Liver (tissue), 9 donors: Measurements from ENCODE around the gene NOS1AP. TPM values are rescaled to one million over a fixed set of nuclear protein-coding genes. Genes with fewer than 3 reads are reported as not detected.
A peak's percentile ranks its signal among the peaks of the same experiment; 100 is the strongest.

Experiments
- DNase-seq: peaks from one replicate; pipeline ENCODE4 v3.0.0-alpha.2; 2017; ENCODE audit warnings: low spot score
- H3K27ac ChIP-seq, 2 donors: one replicate each; pipeline ENCODE4 v1.7.0; 2013; ENCODE audit warnings: inconsistent platforms in 2 of 2, low read length in 2 of 2, control low read depth in 1 of 2, low read depth in 1 of 2, mild to moderate bottlenecking in 1 of 2
- H3K27me3 ChIP-seq, 4 donors: one replicate each; pipeline versions ENCODE4 v1.6.1 to v1.7.0; 2013; ENCODE audit warnings: low read length in 3 of 4, inconsistent platforms in 1 of 4, mild to moderate bottlenecking in 1 of 4, moderate library complexity in 1 of 4; ENCODE audit not compliant: control insufficient read depth in 4 of 4, insufficient read depth in 4 of 4
- H3K36me3 ChIP-seq, 4 donors: one replicate each; pipeline versions ENCODE4 v1.6.1 to v1.7.0; 2013; ENCODE audit warnings: low read length in 3 of 4, mild to moderate bottlenecking in 3 of 4, low read depth in 1 of 4, moderate library complexity in 1 of 4; ENCODE audit not compliant: control insufficient read depth in 4 of 4, insufficient read depth in 3 of 4
- H3K4me1 ChIP-seq, 4 donors: one replicate each; pipeline versions ENCODE4 v1.6.1 to v1.7.0; 2013; ENCODE audit warnings: low read length in 3 of 4, mild to moderate bottlenecking in 3 of 4, moderate library complexity in 1 of 4; ENCODE audit not compliant: control insufficient read depth in 4 of 4, insufficient read depth in 4 of 4
- H3K4me3 ChIP-seq, 3 donors: one replicate each; pipeline versions ENCODE4 v1.6.1 to v1.7.0; 2013; ENCODE audit warnings: low read length in 3 of 3, control low read depth in 1 of 3, low read depth in 1 of 3, mild to moderate bottlenecking in 1 of 3
- H3K9ac ChIP-seq, 2 donors: one replicate each; pipeline ENCODE4 v1.7.0; 2013; ENCODE audit warnings: low read length in 2 of 2, mild to moderate bottlenecking in 2 of 2, moderate library complexity in 2 of 2, control low read depth in 1 of 2, low read depth in 1 of 2
- H3K9me3 ChIP-seq, 4 donors: one replicate each; pipeline versions ENCODE4 v1.6.1 to v1.7.0; 2013; ENCODE audit warnings: low read length in 3 of 4; ENCODE audit not compliant: control insufficient read depth in 4 of 4
- ATF3 ChIP-seq: IDR thresholded peaks from 2 replicates; pipeline ENCODE4 v1.6.1; 2016; ENCODE audit warnings: antibody characterized with exemption
- EGR1 ChIP-seq, 2 donors: IDR thresholded peaks; 2 replicates each; pipeline ENCODE4 v1.6.1; 2016 to 2018; ENCODE audit warnings: antibody characterized with exemption in 2 of 2, low read depth in 2 of 2
- FOXA1 ChIP-seq: IDR thresholded peaks from 2 replicates; pipeline ENCODE4 v1.6.1; 2016; ENCODE audit warnings: antibody characterized with exemption
- FOXA2 ChIP-seq: IDR thresholded peaks from 2 replicates; pipeline ENCODE4 v1.6.1; 2016; ENCODE audit warnings: antibody characterized with exemption
- GABPA ChIP-seq, 2 donors: IDR thresholded peaks in 1 of 2; conservative IDR thresholded peaks in 1 of 2; 2 replicates each; pipeline ENCODE4 v1.6.1; 2016; ENCODE audit warnings: antibody characterized with exemption in 2 of 2, mild to moderate bottlenecking in 1 of 2, moderate library complexity in 1 of 2
- HNF4A ChIP-seq, 2 donors: conservative IDR thresholded peaks; 2 replicates each; pipeline ENCODE4 v1.6.1; 2016; ENCODE audit warnings: antibody characterized with exemption in 2 of 2, mild to moderate bottlenecking in 2 of 2
- HNF4G ChIP-seq: IDR thresholded peaks from 2 replicates; pipeline ENCODE4 v1.6.1; 2016; ENCODE audit warnings: antibody characterized with exemption
- JUND ChIP-seq, 2 donors: IDR thresholded peaks; 2 replicates each; pipeline ENCODE4 v1.6.1; 2016; ENCODE audit warnings: antibody characterized with exemption in 2 of 2
- MAX ChIP-seq: IDR thresholded peaks from 2 replicates; pipeline ENCODE4 v1.6.1; 2016; ENCODE audit warnings: antibody characterized with exemption
- NR2F2 ChIP-seq: IDR thresholded peaks from 2 replicates; pipeline ENCODE4 v1.6.1; 2016; ENCODE audit warnings: antibody characterized with exemption
- RAD21 ChIP-seq, 2 donors: IDR thresholded peaks; 2 replicates each; pipeline ENCODE4 v1.6.1; 2016; ENCODE audit warnings: antibody characterized with exemption in 2 of 2, mild to moderate bottlenecking in 2 of 2
- RXRA ChIP-seq, 2 donors: IDR thresholded peaks; 2 replicates each; pipeline ENCODE4 v1.6.1; 2017 to 2018; ENCODE audit warnings: antibody characterized with exemption in 2 of 2, mild to moderate bottlenecking in 1 of 2
- SP1 ChIP-seq: IDR thresholded peaks from 2 replicates; pipeline ENCODE4 v1.6.1; 2018; ENCODE audit warnings: antibody characterized with exemption, mild to moderate bottlenecking
- TAF1 ChIP-seq: conservative IDR thresholded peaks from 2 replicates; pipeline ENCODE4 v1.6.1; 2016; ENCODE audit warnings: antibody characterized with exemption, mild to moderate bottlenecking
- YY1 ChIP-seq: IDR thresholded peaks from 2 replicates; pipeline ENCODE4 v1.6.1; 2016; ENCODE audit warnings: antibody characterized with exemption, mild to moderate bottlenecking
- WGBS: extraction: QIAGEN DNeasy Blood & Tissue Kit; methylation state at CpG from one replicate; pipeline ENCODE4 v1.1.7; 2013; 5-methylcytosine and 5-hydroxymethylcytosine counted together
- polyA plus RNA-seq, 2 donors: library from polyadenylated mRNA; stranded (reverse) in 1 of 2; unstranded in 1 of 2; fragments of 200-250 nt in 1 of 2; fragments of >200 nt in 1 of 2; fragmentation: Nextera tagmentation in 1 of 2; extraction: Ambion mirVana in 1 of 2; gene quantifications; one replicate each; pipeline versions ENCODE4 v1.2.1 to v1.2.3, GENCODE V29; 2013 to 2015
- total RNA-seq, 2 donors: library from RNA; depleted of rRNA; stranded (reverse); fragments of >200 nt; gene quantifications; one replicate each; pipeline ENCODE4 v1.2.3, GENCODE V29; 2014
- TF ChIP-seq, protein P1 (sequence below): fragments of 150-350 bp; IDR thresholded peaks from 2 replicates; pipeline ENCODE4 v1.5.1; 2017; ENCODE audit warnings: improper control_type of control experiment, low read depth, low read length; ENCODE audit not compliant: missing input control
- TF ChIP-seq, protein P2 (sequence below): IDR thresholded peaks from 2 replicates; pipeline ENCODE4 v1.6.1; 2016; ENCODE audit warnings: antibody characterized with exemption
- TF ChIP-seq, protein P3 (sequence below): IDR thresholded peaks from 2 replicates; pipeline ENCODE4 v1.6.1; 2016; ENCODE audit warnings: antibody characterized with exemption, mild to moderate bottlenecking
- donor health status: healthy.
- donor health status: healthy.
- donor health status: healthy.
- donor health status: healthy.
- donor health status: healthy.

The NOS1AP gene
- total and polyA plus RNA-seq, 4 donors: 1.4 to 13.0 (median 4.5) TPM

DNA sequence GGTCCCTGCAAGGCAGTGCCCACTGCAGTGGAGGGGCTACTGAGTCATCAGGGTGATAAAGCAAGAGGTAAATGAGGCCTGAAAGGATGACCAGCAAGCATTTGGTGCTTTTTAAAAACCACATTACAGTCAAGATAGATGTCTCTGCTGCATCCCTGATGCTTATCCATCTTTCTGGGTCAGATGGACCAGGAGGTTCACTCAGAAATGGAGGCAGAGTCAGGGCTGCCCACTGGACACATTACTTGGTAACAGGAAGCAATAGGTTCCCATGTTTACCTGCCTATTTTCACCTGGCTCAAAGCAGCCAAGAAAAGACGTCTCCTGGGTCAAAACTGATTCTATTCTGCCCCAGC, 303.6 kb downstream of the NOS1AP start:
- Histone ChIP-seq H3K36me3 (peaks cover 0 to 6% (median 1%) of the 10 kb centered on the region in 4 donors), H3K9ac (no peak overlapping the region), H3K27me3 (no peaks in the 10 kb centered on the region), H3K4me1 (peaks cover 7 to 40% (median 23%) of the 10 kb centered on the region in 4 donors), H3K27ac (peak overlapping the region; percentile 37 to 91), H3K4me3 (no peak overlapping the region), H3K9me3 (no peaks in the 10 kb centered on the region)
- TF ChIP-seq TAF1 (no peak), HNF4G (no peak)
- TF ChIP-seq, protein P1, sequence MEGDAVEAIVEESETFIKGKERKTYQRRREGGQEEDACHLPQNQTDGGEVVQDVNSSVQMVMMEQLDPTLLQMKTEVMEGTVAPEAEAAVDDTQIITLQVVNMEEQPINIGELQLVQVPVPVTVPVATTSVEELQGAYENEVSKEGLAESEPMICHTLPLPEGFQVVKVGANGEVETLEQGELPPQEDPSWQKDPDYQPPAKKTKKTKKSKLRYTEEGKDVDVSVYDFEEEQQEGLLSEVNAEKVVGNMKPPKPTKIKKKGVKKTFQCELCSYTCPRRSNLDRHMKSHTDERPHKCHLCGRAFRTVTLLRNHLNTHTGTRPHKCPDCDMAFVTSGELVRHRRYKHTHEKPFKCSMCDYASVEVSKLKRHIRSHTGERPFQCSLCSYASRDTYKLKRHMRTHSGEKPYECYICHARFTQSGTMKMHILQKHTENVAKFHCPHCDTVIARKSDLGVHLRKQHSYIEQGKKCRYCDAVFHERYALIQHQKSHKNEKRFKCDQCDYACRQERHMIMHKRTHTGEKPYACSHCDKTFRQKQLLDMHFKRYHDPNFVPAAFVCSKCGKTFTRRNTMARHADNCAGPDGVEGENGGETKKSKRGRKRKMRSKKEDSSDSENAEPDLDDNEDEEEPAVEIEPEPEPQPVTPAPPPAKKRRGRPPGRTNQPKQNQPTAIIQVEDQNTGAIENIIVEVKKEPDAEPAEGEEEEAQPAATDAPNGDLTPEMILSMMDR: no peak
- WGBS: 65% methylated on average over 1 of the region's 1 CpG
- DNase-seq: no peak

GRCh38 chr1:162373541-162374260, 304.2 kb downstream of the NOS1AP start:
- TF ChIP-seq FOXA1 (no peak), MAX (no peak), TAF1 (no peak), EGR1 (IDR thresholded peaks at IDR 0.05; ENCODE audit: low read depth in 2 of 2) (no peak), FOXA2 (no peak), HNF4A (conservative IDR thresholded peaks at IDR 0.05) (peak in 1 of 2 donors; percentile 29), ATF3 (no peak), RAD21 (IDR thresholded peaks at IDR 0.05) (no peak), JUND (IDR thresholded peaks at IDR 0.05) (peak in 1 of 2 donors; percentile 34), HNF4G (no peak), YY1 (no peak), RXRA (IDR thresholded peaks at IDR 0.05) (peak in 1 of 2 donors; percentile 26), GABPA (IDR thresholded peaks at IDR 0.05 in 1 of 2, conservative IDR thresholded peaks at IDR 0.05 in 1 of 2) (no peak), SP1 (no peak), NR2F2 (no peak)
- TF ChIP-seq, protein P2, sequence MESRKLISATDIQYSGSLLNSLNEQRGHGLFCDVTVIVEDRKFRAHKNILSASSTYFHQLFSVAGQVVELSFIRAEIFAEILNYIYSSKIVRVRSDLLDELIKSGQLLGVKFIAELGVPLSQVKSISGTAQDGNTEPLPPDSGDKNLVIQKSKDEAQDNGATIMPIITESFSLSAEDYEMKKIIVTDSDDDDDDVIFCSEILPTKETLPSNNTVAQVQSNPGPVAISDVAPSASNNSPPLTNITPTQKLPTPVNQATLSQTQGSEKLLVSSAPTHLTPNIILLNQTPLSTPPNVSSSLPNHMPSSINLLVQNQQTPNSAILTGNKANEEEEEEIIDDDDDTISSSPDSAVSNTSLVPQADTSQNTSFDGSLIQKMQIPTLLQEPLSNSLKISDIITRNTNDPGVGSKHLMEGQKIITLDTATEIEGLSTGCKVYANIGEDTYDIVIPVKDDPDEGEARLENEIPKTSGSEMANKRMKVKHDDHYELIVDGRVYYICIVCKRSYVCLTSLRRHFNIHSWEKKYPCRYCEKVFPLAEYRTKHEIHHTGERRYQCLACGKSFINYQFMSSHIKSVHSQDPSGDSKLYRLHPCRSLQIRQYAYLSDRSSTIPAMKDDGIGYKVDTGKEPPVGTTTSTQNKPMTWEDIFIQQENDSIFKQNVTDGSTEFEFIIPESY: no peak
- TF ChIP-seq, protein P3, sequence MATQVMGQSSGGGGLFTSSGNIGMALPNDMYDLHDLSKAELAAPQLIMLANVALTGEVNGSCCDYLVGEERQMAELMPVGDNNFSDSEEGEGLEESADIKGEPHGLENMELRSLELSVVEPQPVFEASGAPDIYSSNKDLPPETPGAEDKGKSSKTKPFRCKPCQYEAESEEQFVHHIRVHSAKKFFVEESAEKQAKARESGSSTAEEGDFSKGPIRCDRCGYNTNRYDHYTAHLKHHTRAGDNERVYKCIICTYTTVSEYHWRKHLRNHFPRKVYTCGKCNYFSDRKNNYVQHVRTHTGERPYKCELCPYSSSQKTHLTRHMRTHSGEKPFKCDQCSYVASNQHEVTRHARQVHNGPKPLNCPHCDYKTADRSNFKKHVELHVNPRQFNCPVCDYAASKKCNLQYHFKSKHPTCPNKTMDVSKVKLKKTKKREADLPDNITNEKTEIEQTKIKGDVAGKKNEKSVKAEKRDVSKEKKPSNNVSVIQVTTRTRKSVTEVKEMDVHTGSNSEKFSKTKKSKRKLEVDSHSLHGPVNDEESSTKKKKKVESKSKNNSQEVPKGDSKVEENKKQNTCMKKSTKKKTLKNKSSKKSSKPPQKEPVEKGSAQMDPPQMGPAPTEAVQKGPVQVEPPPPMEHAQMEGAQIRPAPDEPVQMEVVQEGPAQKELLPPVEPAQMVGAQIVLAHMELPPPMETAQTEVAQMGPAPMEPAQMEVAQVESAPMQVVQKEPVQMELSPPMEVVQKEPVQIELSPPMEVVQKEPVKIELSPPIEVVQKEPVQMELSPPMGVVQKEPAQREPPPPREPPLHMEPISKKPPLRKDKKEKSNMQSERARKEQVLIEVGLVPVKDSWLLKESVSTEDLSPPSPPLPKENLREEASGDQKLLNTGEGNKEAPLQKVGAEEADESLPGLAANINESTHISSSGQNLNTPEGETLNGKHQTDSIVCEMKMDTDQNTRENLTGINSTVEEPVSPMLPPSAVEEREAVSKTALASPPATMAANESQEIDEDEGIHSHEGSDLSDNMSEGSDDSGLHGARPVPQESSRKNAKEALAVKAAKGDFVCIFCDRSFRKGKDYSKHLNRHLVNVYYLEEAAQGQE: no peak
- TF ChIP-seq, protein P1: no peak
- Histone ChIP-seq H3K4me3 (no peak overlapping the region), H3K36me3 (peaks cover 0 to 6% (median 1%) of the 10 kb centered on the region in 4 donors), H3K27ac (peak overlapping the region; percentile 11 to 37), H3K27me3 (no peaks in the 10 kb centered on the region), H3K9ac (no peak overlapping the region), H3K9me3 (no peaks in the 10 kb centered on the region), H3K4me1 (peaks cover 7 to 40% (median 23%) of the 10 kb centered on the region in 4 donors)
- DNase-seq: no peak
- WGBS: 96% methylated on average over 8 of the region's 8 CpGs
